ENCODE data around the gene RAB27A.

The RAB27A gene

GRCh38 chr15:55226127-55226526 lies 63.5 kb downstream of the RAB27A start:
- no peak for TF ChIP-seq TAF1 (IDR thresholded peaks at IDR 0.05; ENCODE audit: borderline replicate concordance, insufficient read depth, low read length)
- TF ChIP-seq REST (IDR thresholded peaks at IDR 0.05; ENCODE audit: insufficient read depth in 1 of 2, low read depth in 2 of 2, low read length in 2 of 2) = no peak
- no peak for TF ChIP-seq POLR2AphosphoS5 (IDR thresholded peaks at IDR 0.05; ENCODE audit: low read depth, low read length)
- TF ChIP-seq SIN3A (IDR thresholded peaks at IDR 0.05; ENCODE audit: borderline replicate concordance, insufficient read depth, low read length) = no peak
- TF ChIP-seq FOXP2 (optimal IDR thresholded peaks at IDR 0.05; ENCODE audit: borderline replicate concordance, extremely low read depth, extremely low read length, insufficient read depth) = no peak

- TF ChIP-seq FOXP2 (optimal IDR thresholded peaks at IDR 0.05; ENCODE audit: borderline replicate concordance, extremely low read depth, extremely low read length, insufficient read depth) (no peak), POLR2AphosphoS5 (IDR thresholded peaks at IDR 0.05; ENCODE audit: low read depth, low read length) (no peak), TAF1 (IDR thresholded peaks at IDR 0.05; ENCODE audit: borderline replicate concordance, insufficient read depth, low read length) (no peak), SIN3A (IDR thresholded peaks at IDR 0.05; ENCODE audit: borderline replicate concordance, insufficient read depth, low read length) (no peak), REST (IDR thresholded peaks at IDR 0.05; ENCODE audit: insufficient read depth in 1 of 2, low read depth in 2 of 2, low read length in 2 of 2) (no peak)
Measured at GRCh38 chr15:55224892-55225291, 64.7 kb downstream of the RAB27A start.

- no peak for TF ChIP-seq REST (IDR thresholded peaks at IDR 0.05; ENCODE audit: insufficient read depth in 1 of 2, low read depth in 2 of 2, low read length in 2 of 2)
- TF ChIP-seq SIN3A (IDR thresholded peaks at IDR 0.05; ENCODE audit: borderline replicate concordance, insufficient read depth, low read length) = no peak
- no peak for TF ChIP-seq FOXP2 (optimal IDR thresholded peaks at IDR 0.05; ENCODE audit: borderline replicate concordance, extremely low read depth, extremely low read length, insufficient read depth)
- TF ChIP-seq POLR2AphosphoS5 (IDR thresholded peaks at IDR 0.05; ENCODE audit: low read depth, low read length) = no peak
- TF ChIP-seq TAF1 (IDR thresholded peaks at IDR 0.05; ENCODE audit: borderline replicate concordance, insufficient read depth, low read length) = no peak
Measured at GRCh38 chr15:55222588-55222987, 67.0 kb downstream of the RAB27A start.

- TF ChIP-seq SIN3A (IDR thresholded peaks at IDR 0.05; ENCODE audit: borderline replicate concordance, insufficient read depth, low read length) = no peak
- TF ChIP-seq REST (IDR thresholded peaks at IDR 0.05; ENCODE audit: insufficient read depth in 1 of 2, low read depth in 2 of 2, low read length in 2 of 2) = no peak
- no peak for TF ChIP-seq FOXP2 (optimal IDR thresholded peaks at IDR 0.05; ENCODE audit: borderline replicate concordance, extremely low read depth, extremely low read length, insufficient read depth)
Measured at GRCh38 chr15:55221090-55222011, 68.3 kb downstream of the RAB27A start.

Measured in PFSK-1 (cell line).